HK-2 (cell line): Measurements from ENCODE around the gene GNA14.
"Not testable (repeated sequence)": the region's sequence is repeated elsewhere in the genome, so short reads cannot be mapped to it uniquely, and the experiment has no call there.

ENCODE experiments used
- DNase-seq: peaks from one replicate; pipeline ENCODE4 v3.0.0-alpha.2; 2018; ENCODE audit not compliant: unreplicated experiment

The GNA14 gene

GRCh38 chr9:77534376-77535057 is 113.6 kb downstream of the GNA14 start:
- no peak for DNase-seq

GRCh38 chr9:77533671-77534070 is 114.5 kb downstream of the GNA14 start:
- no peak for DNase-seq

GRCh38 chr9:77532607-77533006 is 115.5 kb downstream of the GNA14 start:
- DNase-seq: no peak

- DNase-seq: no peak
Measured at GRCh38 chr9:77531400-77531799, 116.7 kb downstream of the GNA14 start.

- no peak for DNase-seq
Measured at GRCh38 chr9:77523891-77524290, 124.2 kb downstream of the GNA14 start.

GRCh38 chr9:77521091-77521490 is 127.0 kb downstream of the GNA14 start:
- no peak for DNase-seq

GRCh38 chr9:77518688-77519087 is 129.4 kb downstream of the GNA14 start:
- DNase-seq: no peak

- DNase-seq: no peak
Measured at GRCh38 chr9:77516781-77517180, 131.3 kb downstream of the GNA14 start.

- DNase-seq: no peak
Measured at GRCh38 chr9:77514886-77515711, 133.0 kb downstream of the GNA14 start.

GRCh38 chr9:77513457-77513856 is 134.7 kb downstream of the GNA14 start:
- DNase-seq: no peak

- no peak for DNase-seq
Measured at GRCh38 chr9:77512876-77513275, 135.2 kb downstream of the GNA14 start.

- DNase-seq: no peak
Measured at GRCh38 chr9:77511525-77511924, 136.6 kb downstream of the GNA14 start.

- DNase-seq: no peak
Measured at GRCh38 chr9:77510666-77511065, 137.5 kb downstream of the GNA14 start.

GRCh38 chr9:77508396-77508795 is 139.7 kb downstream of the GNA14 start:
- DNase-seq: no peak

- DNase-seq: no peak
Measured at GRCh38 chr9:77507212-77507961, 140.7 kb downstream of the GNA14 start.

- no peak for DNase-seq
Measured at GRCh38 chr9:77505232-77505631, 142.9 kb downstream of the GNA14 start.

- DNase-seq: no peak
Measured at GRCh38 chr9:77502568-77502967, 145.6 kb downstream of the GNA14 start.

GRCh38 chr9:77498891-77499290 is 149.2 kb downstream of the GNA14 start:
- no peak for DNase-seq

- DNase-seq: no peak
Measured at GRCh38 chr9:77497322-77498198, 150.6 kb downstream of the GNA14 start.

- DNase-seq: no peak
Measured at GRCh38 chr9:77495834-77496671, 152.1 kb downstream of the GNA14 start.

GRCh38 chr9:77490279-77490678 is 157.8 kb downstream of the GNA14 start:
- not testable (repeated sequence) for DNase-seq
